HG02840 (cell line): ENCODE results near the gene CCDC91.
"Not testable (repeated sequence)": the region's sequence is repeated elsewhere in the genome, so short reads cannot be mapped to it uniquely, and the experiment has no call there.

Source experiments
- ATAC-seq: cut with Tn5 transposase; IDR thresholded peaks from one replicate; pipeline ENCODE4 v1.9.1; 2021; ENCODE audit warnings: mild to moderate bottlenecking, moderate library complexity, moderate number of reproducible peaks; ENCODE audit not compliant: unreplicated experiment, low FRiP score

Gene CCDC91

GRCh38 chr12:28269851-28270250 is 79.6 kb downstream of the CCDC91 start:
- no peak for ATAC-seq

GRCh38 chr12:28278499-28278898 is 88.2 kb downstream of the CCDC91 start:
- ATAC-seq = no peak

GRCh38 chr12:28278960-28279359 is 88.7 kb downstream of the CCDC91 start:
- ATAC-seq = no peak

GRCh38 chr12:28286352-28286751 is 96.1 kb downstream of the CCDC91 start:
- no peak for ATAC-seq

- no peak for ATAC-seq
These were observed 100.0 kb downstream of the CCDC91 start for GRCh38 chr12:28290262-28290661.

GRCh38 chr12:28292699-28293098 is 102.4 kb downstream of the CCDC91 start:
- ATAC-seq = no peak

GRCh38 chr12:28294300-28294699 is 104.0 kb downstream of the CCDC91 start:
- ATAC-seq = no peak

GRCh38 chr12:28296287-28296686 is 106.0 kb downstream of the CCDC91 start:
- no peak for ATAC-seq

GRCh38 chr12:28303192-28303591 is 112.9 kb downstream of the CCDC91 start:
- no peak for ATAC-seq

- ATAC-seq = no peak
These were observed 116.3 kb downstream of the CCDC91 start for GRCh38 chr12:28306535-28306934.

- ATAC-seq = no peak
These were observed 118.6 kb downstream of the CCDC91 start for GRCh38 chr12:28308891-28309290.

- ATAC-seq = no peak
These were observed 123.4 kb downstream of the CCDC91 start for GRCh38 chr12:28313631-28314030.

- no peak for ATAC-seq
These were observed 125.8 kb downstream of the CCDC91 start for GRCh38 chr12:28316049-28316448.

- ATAC-seq = no peak
These were observed 128.0 kb downstream of the CCDC91 start for GRCh38 chr12:28318273-28318672.

- no peak for ATAC-seq
These were observed 130.1 kb downstream of the CCDC91 start for GRCh38 chr12:28320353-28320752.

- no peak for ATAC-seq
These were observed 137.5 kb downstream of the CCDC91 start for GRCh38 chr12:28327722-28328121.

- no peak for ATAC-seq
These were observed 138.7 kb downstream of the CCDC91 start for GRCh38 chr12:28328967-28329366.

- not testable (repeated sequence) for ATAC-seq
These were observed 139.5 kb downstream of the CCDC91 start for GRCh38 chr12:28329727-28330126.

GRCh38 chr12:28330232-28330631 is 140.0 kb downstream of the CCDC91 start:
- ATAC-seq = not testable (repeated sequence)

- ATAC-seq = no peak
These were observed 140.9 kb downstream of the CCDC91 start for GRCh38 chr12:28331130-28331529.

- ATAC-seq = no peak
These were observed 150.2 kb downstream of the CCDC91 start for GRCh38 chr12:28340261-28341045.

GRCh38 chr12:28343713-28344112 is 153.5 kb downstream of the CCDC91 start:
- ATAC-seq = no peak
